ENCODE results near the gene DHDH.

DNA sequence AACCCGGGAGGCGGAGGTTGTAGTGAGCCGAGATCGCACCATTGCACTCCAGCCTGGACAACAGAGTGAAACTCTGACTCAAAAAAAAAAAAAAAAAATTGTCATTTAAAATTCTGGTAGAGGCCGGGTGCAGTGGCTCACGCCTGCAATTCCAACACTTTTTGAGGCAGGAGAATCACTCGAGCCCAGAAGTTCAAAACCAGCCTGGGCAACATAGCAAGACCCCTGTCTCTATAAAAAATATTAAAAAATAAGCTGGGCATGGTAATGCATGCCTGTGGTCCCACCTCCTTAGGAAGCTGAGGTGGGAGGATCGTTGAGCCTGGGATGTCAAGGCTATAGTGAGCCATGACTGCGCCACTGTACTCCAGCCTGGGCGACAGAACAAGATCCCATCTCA lies 27.2 kb upstream of the DHDH start:
- TF ChIP-seq POLR2AphosphoS5 (IDR thresholded peaks at IDR 0.05; ENCODE audit: low read depth, low read length), result no peak
- TF ChIP-seq TAF1 (IDR thresholded peaks at IDR 0.05; ENCODE audit: borderline replicate concordance, low read depth, low read length), result no peak

Measured in GM12892 (cell line).